Stimulated activated CD8-positive, alpha-beta memory T cell treated with anti-CD3 and anti-CD28 coated beads, Interleukin-4, amount 100 ng/mL, for 48 hours (primary cell): ENCODE results near the gene PRSS33.

ENCODE experiments used
- DNase-seq: peaks from one replicate; pipeline ENCODE4 v3.0.0-alpha.2; 2020

Gene PRSS33, protein sequence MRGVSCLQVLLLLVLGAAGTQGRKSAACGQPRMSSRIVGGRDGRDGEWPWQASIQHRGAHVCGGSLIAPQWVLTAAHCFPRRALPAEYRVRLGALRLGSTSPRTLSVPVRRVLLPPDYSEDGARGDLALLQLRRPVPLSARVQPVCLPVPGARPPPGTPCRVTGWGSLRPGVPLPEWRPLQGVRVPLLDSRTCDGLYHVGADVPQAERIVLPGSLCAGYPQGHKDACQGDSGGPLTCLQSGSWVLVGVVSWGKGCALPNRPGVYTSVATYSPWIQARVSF

DNA sequence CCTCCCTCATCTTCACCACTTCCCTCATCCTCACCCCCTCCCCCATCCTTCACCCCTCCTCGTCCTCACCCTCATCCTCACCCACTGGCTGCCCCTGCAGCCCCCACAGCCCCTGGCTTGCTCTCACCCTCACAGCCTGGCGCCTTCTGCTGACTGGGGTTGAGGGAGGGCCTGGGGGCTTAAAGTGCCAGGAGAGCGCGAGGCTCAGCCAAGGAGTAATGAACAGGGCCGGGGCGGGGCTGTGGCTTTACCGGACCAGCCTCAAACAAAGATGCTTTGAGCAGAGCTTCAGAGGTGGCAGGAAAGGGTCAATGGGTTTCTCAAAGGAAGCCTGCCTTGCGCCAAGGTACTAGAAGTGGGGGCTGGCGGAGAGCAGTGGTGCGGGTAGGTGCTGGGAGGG is at the start of gene PRSS33:
PRSS33 (minus strand) TSS at position 155 of the 400 bp plus-strand sequence. CDS start 1,013 bp downstream, outside the sequence.
- DNase-seq, result no peak

DNA sequence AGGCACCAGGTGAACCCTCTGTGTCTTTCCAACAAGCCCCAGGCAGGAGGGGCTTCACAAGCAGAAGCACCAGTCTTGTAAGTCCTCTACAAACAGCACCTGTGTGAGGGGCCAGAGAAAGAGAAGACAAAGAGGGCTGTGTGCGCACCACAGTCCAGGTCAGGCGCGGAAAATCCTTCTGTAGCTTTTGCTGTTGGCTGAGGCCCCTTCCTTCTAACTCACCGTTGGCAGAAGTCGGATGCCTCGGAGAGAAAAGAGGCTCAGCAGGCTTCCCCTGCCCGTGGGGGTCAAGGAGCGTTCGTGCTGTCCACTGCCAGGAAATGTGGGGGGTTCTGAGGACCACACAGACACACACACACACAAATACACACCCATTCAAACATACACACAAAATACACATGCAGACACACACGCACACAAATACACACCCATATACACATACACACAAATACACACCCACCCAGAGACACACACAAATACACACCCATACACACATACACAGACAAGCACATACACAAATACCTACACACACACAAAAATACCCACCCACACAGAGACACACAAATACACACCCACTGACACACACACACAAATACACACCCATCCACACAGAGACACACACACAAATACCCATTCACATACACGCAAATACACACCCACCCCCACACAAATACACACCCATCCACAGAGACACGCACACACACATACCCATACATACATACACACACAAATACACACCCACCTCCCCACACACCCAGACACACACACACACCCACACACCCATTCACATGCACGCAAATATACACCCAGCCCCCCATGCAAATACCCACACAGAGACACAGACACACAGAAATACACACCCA is 49.5 kb upstream of the PRSS33 start:
- DNase-seq, result no peak

DNA sequence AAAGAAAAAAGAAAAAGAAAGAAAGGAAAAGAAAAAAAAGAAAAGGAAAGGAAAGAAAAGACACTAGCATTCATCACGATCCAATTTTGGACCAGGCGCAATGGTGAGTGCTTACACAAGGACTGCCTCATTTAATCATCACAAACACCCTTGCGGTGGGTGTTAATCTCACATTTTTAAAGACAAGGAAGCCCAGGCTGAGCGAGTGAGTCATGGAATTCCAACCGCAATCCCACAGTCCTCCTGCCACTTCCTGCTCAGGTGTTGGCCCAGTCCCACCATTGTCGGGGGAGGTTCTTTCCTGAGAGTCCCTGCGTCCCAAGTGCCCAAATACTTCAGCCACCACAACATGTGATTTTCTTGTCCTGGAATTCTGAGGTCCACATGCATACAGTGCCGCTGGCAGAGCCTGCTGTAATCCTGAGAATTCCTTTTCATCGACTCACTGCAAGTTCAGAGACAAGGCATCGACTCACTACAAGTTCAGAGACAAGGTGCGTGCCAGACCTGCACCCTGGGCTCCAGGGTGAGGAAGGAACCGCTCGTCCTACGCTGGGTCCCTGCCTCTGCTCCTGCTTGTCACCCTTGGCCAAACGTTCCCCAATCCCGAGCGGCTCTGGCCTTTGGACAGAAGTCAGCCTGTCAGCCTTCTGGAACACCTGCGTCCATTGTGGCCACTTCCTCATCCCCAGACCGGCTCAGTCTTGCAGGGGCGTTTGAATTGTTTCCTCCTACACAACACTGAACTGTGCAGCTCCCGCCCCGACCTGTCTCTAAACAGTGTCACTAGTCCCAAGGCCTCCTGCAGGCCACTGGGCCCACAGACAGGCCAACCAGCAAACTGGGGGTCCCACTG is 48.5 kb upstream of the PRSS33 start:
- no peak for DNase-seq

DNA sequence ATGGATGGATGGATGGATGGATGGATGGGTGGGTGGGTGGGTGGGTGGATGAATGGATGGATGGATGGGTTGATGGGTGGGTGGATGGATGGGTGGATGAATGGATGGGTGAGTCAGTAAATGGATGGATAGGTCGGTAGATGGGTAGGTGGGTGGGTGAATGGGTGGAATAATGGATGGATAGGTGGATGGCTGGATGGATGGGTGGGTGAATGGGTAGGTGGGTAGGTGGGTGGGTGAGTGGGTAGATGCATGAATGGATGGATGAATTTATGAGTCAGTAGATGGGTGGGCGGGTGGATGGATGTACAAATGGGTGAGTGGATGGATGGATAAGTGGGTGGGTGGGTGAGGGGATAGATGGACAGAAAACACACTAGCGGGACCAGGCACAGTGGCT is 47.6 kb upstream of the PRSS33 start:
- no peak for DNase-seq

DNA sequence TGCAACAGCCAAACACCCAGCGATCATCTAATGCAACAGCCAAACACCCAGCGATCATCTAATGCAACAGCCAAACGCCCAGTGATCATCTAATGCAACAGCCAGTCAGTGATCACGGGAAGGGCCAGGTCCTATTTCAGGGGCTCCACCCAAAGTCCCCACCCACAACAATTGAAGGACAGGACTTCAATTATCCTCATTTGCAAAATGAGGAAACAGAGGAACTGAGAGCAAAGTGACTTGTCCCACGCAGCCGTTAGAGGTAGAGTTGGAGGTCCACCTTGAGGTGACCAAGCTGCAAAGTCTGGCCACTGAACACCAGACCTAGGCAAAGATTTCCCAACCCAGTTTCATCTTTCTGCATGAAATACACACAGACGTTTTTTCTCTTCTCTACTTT is 46.4 kb upstream of the PRSS33 start:
- DNase-seq, result no peak

DNA sequence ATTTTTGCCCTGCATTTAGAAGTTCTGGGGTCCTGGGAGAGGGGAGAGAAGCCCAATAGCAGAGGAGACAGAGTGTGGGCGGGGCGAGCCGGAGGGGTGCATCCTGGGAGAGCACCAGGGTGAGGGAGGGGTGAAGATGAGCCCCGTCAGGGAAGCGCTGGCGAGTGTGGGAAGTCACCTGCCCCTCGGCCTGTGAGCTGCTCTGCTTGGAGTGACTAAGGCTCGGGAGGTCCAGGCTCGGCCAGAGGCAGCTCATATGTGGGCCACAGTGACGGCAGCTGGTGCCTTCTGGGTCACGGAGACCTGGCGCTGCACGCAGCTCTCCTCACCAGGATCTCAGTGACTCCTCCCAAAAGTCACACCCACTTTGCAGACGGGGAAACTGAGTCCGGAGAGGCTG is 43.8 kb upstream of the PRSS33 start:
- no peak for DNase-seq

DNA sequence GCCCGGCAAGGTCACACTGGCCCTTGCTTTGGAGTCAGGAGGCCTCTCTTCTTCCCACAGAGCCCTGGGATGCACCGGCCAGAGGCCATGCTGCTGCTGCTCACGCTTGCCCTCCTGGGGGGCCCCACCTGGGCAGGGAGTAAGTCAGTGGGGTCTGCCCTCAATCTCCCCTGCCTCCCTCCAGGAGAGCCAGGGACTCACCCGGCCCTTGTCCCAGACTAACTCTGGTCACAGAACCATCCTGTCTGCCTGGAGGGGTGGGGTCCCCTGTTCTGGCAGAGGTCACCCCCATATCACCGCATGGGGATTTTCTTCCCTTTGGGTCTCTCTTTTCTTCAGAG is 43.0 kb upstream of the PRSS33 start:
- DNase-seq, result no peak

DNA sequence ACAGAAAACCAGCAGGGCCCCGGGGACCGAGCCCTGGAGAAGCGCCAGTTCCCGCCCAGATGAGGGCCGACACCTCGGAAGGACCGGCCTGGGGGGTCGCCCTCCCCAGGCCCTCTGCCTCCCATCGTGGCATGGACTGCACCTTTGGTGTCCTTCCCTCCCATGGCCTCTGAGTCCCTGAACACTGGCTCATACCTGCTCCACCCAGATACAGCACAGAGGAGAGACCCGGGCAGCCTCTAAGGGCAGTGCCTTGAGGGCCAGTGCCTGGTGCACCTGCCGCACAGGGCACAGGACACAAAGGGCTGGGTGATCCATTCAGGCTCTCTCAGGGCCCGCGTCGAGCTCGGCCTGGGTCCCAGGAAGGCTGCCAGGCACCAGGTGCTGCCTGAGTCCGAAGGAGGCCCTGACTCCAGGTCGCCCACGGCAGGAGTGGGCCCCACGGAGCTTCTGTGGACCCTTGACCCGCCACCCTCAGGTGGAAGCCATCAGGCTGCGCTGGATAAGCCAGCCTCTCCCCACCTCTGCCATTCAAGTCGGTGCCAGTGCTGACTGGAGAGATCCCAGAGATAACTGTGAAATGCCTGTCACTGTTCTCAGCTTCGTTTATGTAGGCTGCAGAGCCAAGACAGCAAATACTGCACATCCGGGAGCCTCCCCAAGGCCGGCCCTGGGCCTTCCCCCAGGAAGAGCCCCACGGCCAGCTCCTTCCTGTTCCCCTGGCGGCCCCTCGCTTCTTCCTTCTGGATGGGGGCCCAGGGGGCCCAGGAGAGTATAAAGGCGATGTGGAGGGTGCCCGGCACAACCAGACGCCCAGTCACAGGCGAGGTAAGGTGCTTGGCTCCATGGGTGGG is 42.4 kb upstream of the PRSS33 start, which contains the start of gene ZG16B:
ZG16B (plus strand) TSS at position 803 of the 854 bp plus-strand sequence. CDS start 139 bp downstream, outside the sequence.
- DNase-seq, result no peak

DNA sequence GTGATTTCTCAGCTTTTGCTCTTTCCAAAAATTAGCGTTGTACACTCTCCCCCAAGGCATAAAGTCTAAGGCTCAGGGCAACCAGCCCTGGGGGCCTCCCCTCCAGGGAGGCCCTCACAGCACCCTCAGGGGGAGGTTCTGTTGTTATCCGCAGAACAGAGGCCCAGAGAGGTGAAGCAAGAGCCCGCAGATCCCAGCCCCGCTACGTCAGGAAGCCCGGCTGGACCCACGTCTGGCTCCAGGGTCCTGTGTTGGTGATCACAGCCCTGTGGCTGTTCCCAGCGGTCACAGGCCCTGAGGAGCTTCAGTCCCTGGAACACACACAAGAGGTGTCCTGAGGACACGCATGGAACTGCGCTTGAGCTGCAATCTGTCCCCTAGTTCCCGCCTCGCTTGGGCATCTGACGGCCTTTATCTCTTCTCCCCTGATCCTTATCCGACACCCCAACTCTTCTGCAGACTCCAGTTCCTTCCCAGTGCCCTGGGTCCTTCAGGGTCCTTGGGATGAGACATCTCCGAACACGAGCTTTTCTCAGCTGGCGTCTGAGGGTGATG is 41.6 kb upstream of the PRSS33 start:
- no peak for DNase-seq

DNA sequence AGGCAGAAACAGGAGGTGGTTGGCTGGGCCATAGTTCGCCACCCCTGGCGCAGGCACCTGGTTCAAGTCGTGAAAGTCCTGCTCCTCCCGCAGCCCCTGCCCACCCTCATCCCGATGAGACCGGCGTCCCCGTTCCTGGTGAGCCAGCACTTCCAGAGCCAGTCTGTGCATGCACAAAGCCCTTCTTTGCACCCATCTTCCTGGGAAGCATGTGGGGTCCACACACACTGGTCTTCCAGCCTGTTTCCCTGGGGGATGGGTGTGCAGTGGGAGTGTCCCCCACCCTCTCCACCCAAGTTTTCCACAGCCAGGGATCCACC is 41.1 kb upstream of the PRSS33 start:
- DNase-seq, result no peak

DNA sequence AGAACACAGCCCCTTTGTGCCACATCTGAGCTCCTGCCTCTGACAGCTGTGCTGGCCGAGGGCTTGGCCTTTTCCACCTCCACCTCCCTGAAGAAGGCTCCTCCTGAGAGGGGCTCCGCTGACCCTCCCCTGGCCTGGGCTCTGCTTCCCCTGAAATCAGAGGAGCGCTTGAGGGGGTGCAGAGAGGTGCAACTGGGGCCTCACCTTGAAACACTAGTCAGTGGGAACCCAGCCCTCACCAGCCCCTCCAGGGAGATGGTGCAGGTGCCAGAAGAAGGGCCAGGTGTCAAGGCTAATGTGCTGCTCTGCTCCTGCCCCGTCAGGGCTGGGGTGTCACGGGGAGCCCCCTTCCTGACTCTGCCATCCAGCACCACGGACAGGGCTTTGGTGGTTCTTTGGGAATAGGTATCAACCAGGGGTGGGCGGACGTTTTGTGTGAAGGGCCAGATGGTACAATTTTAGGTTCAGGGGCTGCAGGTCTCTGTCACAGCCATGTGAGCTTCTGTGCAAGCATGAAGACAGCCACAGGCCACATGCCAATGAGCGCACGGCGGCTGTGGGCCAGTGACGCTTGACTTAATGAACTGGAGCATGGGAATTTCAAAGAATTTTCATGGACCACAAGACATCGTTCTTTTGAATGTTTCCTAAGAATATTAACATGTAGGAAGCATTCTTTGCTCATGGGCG is 40.6 kb upstream of the PRSS33 start:
- DNase-seq, result no peak

DNA sequence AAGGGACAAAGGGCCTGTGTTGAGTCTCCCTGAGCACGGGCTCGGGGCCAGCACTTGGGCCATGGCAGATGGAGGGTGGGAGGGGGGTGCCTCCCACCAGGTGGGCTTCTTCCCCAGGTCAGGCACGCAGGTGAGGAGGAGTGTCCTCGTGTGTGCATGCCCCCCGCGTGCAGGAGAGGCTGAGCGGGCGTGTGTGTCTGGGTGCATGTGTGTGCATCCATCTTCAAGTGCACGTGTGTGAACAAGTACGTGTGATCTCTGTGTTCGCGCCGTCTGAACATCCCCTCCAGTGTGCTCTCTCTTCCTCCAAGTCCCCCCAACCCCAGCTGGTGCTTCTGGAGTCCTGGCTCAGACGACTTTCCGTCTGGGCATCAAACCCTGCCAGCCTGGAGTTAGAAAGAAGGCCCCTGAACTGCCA is 40.0 kb upstream of the PRSS33 start:
- DNase-seq, result no peak

DNA sequence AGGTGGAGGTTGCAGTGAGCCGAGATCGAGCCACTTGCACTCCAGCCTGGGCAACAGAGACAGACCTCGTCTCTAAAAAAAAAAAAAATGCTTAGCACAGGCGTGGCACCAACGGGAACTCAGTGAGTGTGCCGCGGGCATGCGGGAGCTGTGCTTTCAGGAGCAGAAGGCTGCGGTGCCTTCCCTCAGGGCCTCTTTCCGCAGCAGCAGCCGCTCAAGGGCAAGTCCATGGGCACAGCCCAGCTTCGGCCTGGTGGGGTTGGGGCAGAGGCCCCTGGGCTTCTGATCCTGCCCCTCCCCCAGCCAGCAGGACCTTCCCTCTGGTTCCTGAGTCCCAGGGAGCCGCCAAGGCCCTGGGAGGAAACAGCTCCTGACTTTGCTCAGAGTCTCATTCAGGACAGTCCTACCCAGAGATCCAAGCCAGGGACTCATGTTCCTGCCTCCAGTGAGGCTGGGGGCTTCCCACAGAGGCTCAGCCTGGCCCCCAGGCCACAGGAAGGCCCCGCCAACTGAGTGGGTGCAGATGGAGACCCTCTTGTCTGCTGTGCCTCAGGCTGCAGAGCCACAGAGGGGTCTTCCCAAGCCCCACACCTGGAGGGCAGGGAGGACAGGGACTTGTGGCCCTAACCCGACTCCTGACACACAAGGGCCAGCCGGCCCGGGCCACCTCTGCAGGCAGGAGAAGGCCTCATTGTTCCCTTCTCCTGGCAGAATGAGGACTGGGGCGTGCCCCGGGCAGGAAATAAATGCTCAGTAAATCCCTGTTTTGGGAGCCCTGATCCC is 39.4 kb upstream of the PRSS33 start:
- no peak for DNase-seq

DNA sequence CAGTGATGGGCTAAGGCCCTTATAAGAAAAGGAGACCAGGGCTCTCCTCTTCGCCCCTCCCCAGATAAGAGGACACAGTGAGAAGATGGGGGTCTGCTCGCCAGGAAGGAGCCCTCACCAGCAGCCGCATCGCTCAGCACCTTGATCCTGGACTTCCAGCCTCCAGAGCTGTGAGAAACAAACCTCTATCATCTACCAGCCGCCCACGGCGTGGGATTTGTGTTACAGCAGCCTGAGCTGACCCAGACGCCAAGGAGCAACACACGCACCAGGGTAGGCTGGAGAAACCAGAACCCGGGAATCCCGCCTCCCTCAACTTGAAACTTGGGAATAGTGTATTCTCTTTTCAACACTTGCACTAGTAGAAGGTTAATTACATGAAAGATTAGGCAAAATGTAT is 38.5 kb upstream of the PRSS33 start:
- no peak for DNase-seq

DNA sequence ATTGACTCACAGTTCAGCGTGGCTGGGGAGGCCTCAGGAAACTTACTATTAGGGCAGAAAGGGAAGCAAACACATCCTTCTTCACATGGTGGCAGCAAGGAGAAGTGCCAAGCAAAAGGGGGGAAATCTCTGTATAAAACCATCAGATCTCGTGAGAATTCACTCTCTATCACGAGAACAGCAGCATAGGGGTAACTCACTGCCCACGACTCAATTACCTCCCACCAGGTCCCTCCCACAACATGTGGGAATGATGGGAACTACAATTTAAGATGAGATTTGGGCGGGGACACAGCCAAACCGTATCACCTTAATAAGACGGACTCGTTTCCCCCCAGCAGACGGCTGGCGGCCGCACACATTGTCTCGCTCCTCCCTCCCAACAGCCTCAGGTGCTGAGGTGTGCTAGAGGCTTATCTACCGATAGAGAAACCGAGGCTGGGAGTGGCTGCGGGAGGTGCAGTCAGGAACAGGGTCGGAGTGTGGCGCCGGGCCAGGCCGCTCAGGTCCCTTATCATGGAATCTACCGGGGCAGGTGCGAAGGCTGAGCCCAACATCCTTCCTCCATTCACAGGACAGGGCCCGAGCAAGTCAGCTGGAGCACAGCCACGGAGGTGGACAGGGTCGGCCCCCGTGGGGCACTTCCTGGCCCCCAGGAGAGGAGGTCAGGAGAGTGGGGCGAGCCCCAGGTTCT is 37.8 kb upstream of the PRSS33 start:
- no peak for DNase-seq

DNA sequence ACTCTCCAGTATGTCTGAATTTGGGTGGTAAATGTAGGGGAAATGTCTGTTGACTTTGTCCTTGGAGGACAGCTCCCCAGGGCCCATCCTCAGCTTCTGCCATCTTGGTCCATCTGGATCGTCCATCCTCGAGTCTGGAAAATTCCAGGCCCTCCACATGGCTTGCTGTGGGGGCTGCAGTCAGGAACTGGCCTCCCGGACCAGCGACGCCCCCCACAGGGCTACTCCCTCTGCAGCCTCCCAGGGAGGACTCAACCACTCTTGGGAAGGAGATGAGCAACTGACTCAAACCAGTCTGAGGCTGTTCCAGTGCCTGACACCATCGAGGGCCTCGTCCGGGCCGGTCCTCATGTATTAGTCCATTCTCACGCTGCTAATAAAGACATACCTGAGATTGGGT is 37.3 kb upstream of the PRSS33 start:
- DNase-seq, result no peak

DNA sequence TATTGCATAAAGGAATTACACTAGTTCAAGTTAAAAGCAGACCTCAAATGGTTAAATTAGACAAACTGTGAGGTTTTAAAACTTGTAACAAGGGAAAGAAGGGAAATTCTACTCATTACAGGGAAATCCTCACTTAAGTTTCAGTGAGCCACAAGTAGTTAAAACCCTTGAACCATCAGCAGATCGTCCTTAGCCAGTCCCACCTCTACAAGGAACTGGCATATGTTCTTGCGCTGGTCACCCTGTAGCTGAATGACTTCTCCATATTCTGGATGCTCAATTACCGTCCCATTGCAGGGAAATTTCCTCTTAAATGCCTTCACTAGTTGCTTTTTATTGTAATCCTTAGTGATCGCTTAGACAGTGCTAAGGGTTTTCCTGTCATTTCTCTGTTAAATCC is 35.1 kb upstream of the PRSS33 start:
- DNase-seq, result no peak

DNA sequence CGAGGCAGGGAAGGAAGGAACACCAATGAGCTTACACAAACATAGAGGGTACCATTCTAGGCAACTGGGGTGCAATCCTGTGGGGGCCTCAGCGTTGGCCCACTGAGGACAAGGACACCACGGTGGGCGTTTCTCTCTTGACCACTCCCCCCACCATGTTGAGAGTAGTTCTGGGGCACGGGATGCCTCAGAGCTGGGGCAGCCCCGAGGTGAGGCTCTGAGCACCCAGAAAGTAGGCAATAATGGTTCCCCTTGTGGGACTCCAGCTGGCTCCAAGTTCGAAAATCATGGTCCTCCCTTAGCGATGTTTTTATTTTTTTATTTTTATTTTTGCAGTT is 34.8 kb upstream of the PRSS33 start:
- no peak for DNase-seq

DNA sequence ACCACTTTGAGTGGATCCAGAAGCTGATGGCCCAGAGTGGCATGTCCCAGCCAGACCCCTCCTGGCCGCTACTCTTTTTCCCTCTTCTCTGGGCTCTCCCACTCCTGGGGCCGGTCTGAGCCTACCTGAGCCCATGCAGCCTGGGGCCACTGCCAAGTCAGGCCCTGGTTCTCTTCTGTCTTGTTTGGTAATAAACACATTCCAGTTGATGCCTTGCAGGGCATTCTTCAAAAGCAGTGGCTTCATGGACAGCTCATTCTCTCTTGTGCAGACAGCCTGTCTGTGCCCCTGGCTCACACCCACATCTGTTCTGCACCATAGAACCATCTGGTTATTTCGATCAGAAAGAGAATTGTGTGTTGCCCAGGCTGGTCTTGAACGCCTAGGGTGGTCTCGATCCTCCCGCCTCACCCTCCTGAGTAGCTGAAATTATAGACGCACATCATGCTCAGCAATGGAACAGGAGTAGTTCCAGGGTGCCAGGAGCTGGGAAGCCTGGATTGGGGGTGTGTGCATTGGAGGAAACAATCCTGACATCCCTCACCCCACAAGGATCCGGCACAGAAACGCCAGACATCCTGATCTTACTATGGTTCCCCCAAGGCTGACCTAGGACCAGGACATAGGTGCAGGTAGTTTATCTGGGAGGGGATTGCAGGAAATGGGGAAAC is 34.3 kb upstream of the PRSS33 start:
- no peak for DNase-seq
